Raji (cell line): ENCODE data around the gene PTH1R.

Experiments
- POLR2A ChIP-seq: IDR thresholded peaks from 2 replicates; pipeline ENCODE4 v1.6.1; 2011; ENCODE audit warnings: low read depth, low read length, control low read depth; ENCODE audit not compliant: insufficient read depth

The PTH1R gene

GRCh38 chr3:46916278-46916677 is 38.8 kb downstream of the PTH1R start:
- TF ChIP-seq POLR2A = no peak

DNA sequence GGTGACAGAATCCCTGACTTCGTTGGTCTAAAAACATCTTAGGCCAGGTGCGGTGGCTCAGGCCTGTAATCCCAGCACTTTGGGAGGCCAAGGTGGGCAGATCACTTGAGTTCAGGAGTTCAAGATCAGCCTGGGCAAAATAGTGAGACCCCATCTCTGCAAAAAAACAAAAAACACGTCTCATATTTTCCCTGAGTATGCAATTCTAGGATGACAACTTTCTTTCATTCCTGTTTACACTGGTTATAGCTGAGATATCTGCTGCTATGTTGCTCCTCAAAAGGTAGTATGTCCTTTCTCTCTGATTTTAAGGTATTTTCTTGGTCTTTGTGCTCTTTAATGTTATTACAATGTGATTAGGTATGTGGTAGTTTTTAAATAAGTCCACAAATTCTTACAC is 39.3 kb downstream of the PTH1R start:
- TF ChIP-seq POLR2A = no peak

DNA sequence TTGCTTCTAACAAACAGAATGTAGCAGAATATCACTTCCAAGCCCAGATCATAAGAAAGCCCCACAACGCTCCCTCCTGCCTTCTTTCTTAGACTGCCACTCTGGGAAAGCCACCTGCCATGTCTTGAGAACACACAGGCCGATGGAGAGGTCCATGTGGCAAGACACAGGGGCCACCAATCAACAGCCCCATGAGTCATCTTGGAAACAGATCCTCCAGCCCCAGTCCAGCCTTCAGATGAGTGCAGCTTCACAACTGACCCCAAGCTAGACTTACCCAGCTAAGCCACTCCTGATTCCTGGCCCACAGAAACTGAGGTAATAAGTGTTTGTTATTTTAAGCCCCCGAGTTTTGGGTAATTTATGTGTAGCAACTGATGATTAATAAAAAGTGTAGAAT is 39.7 kb downstream of the PTH1R start:
- no peak for TF ChIP-seq POLR2A

GRCh38 chr3:46918202-46918601 is 40.7 kb downstream of the PTH1R start:
- no peak for TF ChIP-seq POLR2A

- no peak for TF ChIP-seq POLR2A
These were observed 41.1 kb downstream of the PTH1R start for GRCh38 chr3:46918634-46919033.

DNA sequence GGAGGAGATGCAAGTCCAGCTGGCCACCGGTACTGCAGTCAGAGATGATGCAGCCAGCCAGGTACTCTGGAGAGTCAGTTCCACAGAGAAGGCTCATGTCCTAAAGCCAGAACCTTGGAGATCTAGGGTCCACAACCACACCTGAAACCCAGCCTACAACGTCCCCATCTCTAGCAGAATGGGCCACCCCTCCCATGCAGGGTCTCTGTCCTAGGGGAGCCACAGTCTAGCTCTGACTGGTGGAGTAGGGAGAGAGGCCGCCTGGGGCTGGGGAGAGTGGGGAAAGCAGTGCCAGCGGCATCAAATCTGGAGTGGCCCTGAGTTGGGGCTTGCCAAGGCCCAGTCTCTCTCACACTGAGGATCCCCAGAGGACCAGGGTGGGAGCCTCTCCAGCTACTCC is 43.5 kb downstream of the PTH1R start:
- no peak for TF ChIP-seq POLR2A

DNA sequence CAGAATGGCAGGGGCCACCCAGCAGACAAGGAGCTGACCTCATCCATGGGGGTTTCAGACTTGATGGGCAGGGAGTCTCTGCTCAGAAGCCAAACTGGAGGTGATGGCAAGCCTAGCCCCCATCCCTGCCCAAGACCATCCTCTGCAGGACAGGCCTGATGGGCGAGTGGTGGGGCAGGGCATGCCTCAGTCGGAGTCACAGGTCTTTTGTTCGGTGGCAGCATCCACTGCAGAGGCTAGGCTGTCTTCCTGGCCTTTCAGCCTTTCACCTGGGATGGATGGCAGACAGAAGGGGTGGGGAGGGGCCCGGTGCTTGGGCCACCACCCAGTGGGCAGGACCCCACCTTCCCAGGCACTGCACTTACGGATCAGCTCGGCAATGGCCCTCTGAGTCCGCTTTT is 44.4 kb downstream of the PTH1R start:
- TF ChIP-seq POLR2A = no peak

DNA sequence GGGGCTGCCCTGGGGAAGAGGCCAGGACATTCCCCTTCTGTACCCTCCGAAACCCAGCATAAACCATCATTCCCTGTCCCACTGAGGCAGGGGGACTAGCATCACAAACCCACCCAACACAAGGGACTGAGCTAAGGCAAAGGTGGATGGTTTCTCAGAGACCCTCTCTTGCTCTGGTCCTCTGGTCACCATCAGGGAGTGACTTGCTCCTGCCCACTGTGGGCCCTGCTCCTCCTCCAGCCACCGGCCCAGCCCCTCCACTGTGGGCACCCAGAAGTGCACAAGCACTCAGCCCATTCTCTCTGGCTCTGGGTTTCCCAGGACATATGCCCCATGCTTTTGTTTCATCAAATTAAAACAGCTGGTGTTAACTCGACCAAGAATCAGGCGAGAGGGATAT is 44.9 kb downstream of the PTH1R start:
- TF ChIP-seq POLR2A = no peak

GRCh38 chr3:46922871-46923558 is 45.5 kb downstream of the PTH1R start:
- no peak for TF ChIP-seq POLR2A

GRCh38 chr3:46923559-46924350 is 46.2 kb downstream of the PTH1R start:
- no peak for TF ChIP-seq POLR2A

DNA sequence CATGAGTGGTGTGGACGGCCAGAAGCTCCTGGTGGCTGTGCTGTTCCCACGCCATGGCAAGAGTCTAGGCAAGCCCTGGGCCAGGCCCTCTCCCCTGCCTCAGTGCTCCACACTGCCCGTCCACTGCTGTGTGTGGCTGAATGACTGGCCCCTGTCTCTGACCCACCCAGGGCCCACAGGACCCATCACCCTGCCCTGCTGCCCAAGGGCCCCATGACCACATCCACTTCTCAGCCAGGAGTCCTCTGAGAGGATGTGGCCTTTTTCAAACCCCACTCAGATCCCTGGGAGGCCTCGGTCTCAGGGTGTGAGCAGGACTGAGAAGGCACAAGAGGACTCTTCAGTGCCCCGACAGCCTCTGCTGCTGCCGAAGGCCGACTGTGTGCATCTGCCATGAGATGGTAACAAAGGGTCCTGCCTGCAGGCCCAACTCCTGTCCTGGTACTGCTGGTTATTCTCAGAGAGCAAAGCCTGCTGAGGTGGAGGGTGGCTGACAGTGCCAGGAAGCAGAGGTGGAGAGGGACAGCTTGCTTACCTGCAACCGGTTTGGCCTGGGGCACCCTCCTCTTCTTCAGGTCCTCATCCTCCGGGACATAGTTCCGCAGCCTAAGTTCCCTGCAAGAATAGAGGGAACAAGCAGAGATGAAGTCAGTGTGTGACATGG is 47.5 kb downstream of the PTH1R start:
- TF ChIP-seq POLR2A = no peak

DNA sequence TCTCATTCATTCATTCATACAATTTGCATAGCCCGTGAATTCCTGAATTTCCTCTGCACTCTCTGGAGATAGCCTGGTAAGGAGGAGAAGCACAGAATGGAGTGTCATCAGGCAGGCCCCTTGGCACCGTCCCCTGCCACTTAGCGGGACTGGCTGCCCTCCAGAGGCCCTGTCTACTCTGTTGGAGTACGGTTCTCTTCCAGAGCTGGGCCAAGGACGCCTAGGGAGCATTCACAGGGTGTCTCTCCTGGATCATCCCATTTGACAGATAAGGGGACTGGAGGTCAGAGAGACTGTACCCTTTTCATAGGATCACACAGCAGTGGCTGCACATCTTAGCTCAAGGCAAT is 48.0 kb downstream of the PTH1R start:
- no peak for TF ChIP-seq POLR2A

- TF ChIP-seq POLR2A = no peak
These were observed 48.5 kb downstream of the PTH1R start for GRCh38 chr3:46926039-46926438.

DNA sequence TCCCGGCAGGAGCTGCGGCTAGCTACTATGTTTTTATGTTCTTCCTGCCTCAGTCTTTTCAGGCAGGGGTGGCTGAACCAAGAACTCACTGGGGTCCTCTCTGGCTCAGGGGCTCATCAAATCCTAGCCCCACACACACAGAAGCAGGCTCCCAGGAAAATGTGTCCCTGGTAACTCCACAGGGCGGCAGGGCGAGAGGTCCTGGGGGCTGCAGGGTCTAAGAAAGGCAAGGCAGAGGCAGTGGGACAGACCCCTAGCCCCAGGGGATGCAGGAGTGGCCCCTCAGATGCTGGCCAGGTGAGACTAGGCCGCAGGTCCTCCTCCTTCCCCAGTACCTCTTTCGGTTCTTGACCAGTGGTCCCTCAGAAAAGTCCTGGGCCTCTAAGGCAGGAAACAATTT is 48.9 kb downstream of the PTH1R start:
- no peak for TF ChIP-seq POLR2A

GRCh38 chr3:46926871-46927717 is 49.6 kb downstream of the PTH1R start:
- TF ChIP-seq POLR2A = no peak; the same call in 1 of the 2 replicates
